Endothelial cell of hepatic sinusoid (primary cell): Measurements from ENCODE around the gene MTRF1.

Experiments
- in situ Hi-C: cut with HindIII; loops from 2 replicates; pipeline ENCODE4 v1.10.0; 2017; ENCODE audit warnings: low sequenced_read_pairs

Gene MTRF1, protein sequence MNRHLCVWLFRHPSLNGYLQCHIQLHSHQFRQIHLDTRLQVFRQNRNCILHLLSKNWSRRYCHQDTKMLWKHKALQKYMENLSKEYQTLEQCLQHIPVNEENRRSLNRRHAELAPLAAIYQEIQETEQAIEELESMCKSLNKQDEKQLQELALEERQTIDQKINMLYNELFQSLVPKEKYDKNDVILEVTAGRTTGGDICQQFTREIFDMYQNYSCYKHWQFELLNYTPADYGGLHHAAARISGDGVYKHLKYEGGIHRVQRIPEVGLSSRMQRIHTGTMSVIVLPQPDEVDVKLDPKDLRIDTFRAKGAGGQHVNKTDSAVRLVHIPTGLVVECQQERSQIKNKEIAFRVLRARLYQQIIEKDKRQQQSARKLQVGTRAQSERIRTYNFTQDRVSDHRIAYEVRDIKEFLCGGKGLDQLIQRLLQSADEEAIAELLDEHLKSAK

DNA sequence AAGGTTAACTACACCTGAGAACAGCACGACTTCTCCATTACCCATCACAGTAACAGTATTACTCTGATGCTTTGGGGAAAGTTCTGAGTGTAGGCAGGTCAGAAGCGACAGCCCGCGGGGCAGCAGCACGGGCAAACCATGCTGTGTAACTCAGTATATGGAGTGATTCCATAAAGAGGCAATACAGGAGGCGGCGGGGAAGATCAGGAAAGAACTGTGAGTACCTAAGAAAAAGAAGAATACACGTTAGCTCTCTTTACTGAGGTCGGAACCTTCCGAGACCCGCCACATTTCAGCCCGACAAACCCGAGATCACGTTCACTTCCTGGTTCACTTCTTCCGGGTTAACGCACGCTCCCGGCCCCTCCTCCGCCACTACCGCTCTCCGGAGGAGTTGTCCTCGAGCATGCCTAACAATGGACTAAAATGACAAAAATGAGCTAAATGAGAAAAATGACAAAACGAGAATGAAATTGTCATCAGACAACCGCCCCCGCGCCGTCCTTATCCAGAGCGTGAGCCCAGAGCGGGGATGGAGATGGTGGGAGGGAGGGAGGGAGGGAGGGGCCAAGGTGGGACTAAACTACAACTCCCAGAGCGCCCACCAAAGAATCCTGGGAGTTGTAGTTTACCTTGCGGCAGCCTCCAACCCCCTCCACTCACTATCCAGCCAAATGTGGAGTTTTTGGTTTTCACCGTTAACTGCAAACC lies at the start of gene MTRF1:
Gene MTRF1 (minus strand): TSS at position 316 of the 711 bp plus-strand sequence. CDS start 2,669 bp downstream, outside the sequence.
- in situ Hi-C loops: no loop called here

DNA sequence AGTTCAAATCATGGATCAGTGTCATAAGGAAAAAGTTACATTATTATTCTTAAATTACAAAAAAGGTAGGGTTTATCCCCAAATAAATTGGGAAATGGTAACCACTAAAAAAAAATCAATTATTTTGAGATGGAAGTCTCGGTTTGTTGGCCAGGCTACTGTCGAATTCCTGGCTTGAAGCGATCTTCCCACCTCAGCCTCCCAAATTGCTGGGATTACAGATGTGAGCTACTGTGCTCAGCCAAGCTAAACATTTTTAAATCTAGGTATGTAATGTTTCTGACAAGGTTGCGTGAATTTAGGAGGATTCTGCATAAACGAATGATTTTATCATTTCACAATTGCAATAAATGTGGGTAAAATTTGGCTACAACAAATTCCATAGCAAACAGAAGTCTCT lies 49.7 kb upstream of the MTRF1 start:
- in situ Hi-C loops: no loop called here

DNA sequence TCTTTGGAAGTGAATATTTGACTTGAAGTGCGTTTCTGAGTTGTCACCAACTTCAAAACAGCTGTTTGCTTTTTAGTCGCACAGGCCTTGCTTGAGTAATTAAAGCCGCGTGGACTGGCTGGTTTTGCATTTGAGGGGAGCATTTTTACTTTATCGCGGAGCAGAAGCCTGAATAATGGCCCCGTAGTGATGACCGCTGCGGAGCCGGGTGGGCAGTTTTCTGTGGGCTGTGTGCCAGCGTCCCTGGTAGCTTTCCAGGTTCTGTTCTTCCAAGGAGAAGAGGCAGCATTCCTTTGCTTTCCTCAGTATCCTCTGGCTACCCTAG lies 48.8 kb upstream of the MTRF1 start:
- in situ Hi-C loops: no loop called here

DNA sequence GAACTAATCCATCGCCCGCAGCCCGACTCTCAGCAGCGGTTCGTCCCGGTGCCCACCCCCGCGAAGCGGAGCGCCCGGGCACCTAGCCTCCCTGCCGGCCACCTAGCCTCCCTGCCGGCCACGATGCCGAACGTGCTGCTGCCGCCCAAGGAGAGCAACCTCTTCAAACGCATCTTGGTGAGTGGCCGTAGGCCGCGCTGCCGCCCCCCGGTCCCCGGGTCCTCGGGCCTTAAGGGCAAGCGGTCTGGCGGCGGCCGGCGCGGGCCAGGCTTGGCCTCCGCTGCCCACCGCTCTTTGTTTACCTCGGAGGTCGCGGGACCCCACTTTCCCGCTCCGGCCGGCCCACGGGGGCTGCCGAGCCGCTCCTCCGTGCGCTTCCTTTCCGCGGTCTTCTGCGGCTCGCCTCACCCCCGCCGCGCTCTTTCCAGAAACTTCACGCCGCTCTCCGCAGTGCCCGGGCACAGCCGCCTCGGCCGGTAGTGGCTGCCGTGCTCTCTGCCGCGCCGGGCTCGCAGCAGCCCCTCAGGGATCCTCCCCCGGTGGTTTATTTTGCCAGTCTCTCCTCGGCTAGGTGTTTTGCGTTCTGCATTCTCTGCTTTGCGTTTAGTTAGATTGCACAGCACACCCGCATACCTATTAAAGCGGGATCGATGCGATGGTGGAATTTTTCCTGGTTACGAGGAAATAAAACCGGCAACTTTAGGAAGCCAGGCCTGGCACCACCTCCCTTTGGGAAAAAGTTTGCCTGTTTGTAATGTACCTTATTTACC lies 48.2 kb upstream of the MTRF1 start:
- in situ Hi-C loops: no loop called here

DNA sequence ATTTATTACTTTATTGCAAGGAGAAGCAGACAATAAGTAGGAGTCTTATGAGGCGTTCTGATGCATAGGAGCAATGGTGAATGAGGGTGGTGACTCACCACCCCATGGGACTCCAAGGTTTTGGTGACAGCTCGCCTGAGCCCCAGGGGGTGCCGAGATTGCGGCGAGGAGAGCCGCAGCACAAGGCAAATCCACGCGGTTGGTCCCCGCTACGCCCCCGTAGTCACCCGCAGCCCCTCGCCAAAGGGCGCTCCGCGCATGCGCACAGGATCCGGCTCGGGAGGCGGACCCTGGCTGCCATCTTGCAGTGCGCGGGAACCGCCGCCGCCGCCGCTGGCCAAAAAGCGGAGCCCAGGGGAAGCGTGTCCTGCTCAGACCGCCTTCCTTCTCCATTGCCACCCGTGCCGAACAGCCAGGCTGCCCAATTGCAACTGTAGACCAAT lies 47.6 kb upstream of the MTRF1 start, which contains the start of gene NAA16:
Gene NAA16 (plus strand): TSS at position 305 of the 443 bp plus-strand sequence. CDS start 262 bp downstream, outside the sequence.
- in situ Hi-C loops: no loop called here

DNA sequence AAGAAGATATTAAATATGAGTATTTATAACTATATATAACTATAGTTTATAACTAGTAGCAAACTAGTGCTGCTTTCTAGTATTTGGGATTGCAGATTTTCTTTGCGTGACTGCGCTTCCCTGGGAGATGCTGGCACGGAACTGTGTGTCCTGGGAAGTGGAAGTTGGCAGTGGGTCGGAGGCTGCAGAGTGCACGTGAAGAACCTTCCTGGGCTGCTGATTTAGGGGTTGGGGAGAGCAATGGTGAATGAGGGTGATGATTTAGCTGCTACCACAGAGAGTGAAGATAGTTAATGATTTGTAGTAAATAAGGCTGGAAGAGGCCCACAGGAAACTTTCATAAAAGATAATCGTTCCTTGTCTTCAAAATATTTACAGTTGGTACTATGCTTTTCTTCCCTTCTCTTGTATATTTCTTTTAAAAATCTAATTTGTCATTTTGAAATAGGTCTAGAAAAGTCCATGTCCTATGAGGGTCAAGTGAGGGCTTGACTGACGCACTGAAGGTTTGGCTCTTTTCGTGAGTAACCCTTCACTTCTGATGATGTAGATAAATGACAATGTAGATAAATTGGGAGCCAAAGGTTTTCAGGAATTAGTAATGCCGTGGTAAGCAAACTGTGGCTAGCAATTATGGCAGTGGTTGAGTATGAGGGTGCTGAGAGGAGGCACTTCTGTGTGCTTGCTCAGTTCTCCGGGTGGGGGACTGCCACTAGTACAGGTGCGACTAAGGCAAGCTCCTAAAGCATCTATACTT lies 44.7 kb upstream of the MTRF1 start:
- in situ Hi-C loops: no loop called here

DNA sequence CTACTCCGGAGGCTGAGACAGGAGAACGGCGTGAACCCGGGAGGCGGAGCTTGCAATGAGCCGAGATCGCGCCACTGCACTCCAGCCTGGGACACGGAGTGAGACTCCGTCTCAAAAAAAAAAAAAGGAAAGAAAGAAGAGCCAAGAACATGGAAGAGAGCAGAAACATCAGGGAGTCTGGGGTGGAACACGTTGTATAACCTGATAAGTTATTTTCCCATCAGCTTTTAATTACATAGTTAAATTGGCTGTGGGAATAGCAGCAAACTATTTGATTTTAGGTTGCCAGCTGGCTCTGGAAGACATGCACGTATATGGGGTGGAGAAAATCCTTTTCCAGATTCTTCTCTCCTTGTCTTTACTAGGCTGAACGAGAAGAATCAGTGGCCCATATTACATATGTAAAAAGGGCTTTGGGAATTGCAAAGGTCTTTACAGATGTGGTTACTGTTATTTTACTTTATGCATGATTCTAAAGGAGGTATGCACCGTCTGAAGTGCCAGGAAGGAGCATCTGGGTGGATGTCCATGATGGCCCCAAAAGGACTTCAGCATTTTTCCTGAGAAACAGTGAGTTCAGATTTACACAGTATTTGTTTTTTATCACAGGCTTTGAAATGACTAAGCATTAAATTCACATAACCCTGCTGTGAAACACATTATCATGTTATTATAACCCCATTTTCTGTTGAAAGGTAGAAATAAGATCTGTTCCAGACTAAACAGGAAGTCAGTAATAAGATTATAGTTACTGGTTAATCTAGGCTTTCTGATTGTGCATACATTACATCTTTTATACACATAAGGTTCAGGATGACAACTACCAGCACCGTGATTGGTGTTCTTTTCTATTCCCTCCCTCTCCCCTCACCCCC lies 43.1 kb upstream of the MTRF1 start:
- in situ Hi-C loops: no loop called here

DNA sequence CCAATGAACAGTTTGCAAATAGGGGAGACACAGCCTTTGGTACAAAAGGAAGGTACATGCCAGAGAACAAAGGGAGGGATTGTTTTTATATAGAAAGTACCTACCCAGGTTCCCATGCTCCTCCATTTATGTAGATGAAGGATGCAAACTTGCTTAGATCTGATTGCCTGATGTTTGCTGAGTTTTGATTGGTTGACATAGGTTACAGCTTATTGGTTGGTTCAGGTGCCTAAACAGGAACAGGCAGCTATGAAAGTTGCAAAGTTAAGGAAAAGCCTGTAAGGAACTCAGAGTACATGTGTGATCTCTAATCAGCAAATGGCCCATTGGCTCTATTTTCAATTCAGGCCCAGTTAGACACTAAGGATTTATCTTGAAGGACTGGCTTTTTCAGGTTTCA lies 41.2 kb upstream of the MTRF1 start:
- in situ Hi-C loops: no loop called here

DNA sequence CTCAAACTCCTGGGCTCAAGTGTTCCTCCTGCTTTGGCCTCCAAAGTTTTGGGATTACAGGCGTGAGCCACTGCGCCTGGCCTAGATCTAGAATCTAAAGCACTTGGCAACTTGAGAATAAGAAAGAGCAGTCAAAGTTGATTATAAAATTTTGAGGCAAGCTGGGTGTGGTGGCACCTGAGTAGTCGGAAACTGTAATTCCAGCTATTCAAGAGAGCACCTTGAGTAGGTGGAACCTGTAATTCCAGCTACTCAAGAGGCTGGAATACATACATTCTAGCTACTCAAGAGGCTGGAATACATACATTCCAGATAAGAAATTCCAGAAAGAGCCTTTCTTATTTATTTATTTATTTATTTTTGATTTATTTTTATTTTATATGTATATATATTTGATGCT lies 39.4 kb upstream of the MTRF1 start:
- in situ Hi-C loops: no loop called here

DNA sequence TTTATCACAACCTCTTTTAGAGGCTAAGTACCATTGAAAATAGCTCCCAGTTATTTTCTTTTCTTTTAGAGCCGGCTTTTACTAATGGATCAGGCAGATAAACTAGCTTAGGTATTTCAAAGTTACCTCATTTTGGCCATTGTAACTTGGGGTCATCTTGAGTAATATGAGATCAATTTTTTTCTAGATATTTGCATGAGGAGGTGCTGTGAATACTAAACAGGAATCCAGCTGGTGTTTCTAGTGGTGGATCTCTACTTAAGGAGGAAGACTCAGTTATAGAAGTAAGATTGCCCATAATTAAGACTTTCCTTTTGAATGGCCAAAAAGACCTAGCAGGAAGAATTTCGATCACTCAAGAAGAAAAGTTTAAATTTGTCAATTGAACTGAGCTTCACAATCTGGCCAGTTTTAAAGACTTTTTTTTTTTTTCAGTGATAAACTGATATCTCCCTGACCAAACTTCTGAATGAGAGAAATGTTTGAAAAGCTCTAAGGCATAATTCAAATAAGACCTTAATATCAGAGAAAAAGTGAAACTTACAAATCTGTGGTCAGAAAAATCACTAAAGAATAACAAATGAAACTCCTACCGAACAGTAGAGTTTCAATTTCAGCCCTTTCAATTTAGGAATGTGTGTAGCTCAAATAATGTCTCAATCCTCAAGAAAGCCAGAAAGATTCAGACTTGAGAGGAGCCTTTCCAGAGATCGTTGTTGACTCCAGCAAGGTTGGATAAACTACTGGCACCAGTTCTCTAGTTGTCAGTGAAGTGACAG lies 36.1 kb upstream of the MTRF1 start:
- in situ Hi-C loops: no loop called here

DNA sequence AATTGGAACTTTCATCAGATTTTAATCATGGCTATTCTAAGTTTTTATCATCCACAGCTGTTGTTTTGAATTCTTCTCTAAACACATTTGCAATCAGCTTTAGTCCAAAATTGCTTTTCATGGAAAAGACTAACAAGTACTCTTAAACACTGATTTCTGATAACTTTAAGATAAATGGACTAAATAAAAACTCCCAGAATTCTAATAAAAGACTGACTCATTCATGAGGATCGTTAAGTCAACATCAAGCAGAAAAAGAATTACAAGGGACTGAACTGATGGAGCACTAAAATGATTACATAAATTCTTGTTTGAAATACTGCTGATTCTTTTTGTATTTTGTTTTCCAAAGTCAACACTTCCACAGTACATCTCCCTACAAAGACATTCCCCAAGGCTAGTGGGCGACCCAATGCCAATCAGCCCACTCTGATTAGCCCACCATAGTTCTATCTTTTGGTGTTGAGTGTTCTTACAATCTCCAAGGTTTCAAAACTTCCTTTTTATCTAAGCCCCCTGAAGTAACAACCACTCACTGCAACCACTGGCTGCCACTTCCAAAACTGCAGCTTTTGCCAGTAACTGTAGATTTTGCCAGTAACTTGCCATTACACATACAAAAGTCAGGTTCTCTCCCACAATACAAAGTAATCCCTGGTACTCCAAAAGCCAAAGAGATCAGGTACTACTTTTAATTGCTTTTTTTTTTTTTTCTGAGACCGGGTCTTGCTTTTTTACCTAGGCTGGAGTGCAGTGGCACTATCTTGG lies 33.7 kb upstream of the MTRF1 start:
- in situ Hi-C loops: no loop called here

DNA sequence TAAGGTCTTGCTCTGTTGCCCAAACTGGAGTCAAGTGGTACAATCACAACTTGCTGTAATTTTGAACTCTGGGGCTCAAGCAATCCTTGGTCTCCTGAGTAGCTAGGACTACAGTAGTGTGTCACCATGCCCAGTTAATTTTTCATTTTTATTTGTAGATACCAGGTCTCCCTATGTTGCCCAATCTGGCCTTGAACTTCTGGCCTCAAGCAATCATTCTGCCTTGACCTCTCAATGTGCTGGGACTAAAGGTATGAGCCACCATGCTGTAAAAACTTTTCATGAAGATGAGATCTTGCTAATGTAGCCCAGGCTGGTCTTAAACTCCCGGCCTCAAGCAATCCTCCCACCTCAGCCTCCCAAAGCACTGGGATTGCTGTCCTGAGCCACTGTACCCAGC lies 32.6 kb upstream of the MTRF1 start:
- in situ Hi-C loops: no loop called here

DNA sequence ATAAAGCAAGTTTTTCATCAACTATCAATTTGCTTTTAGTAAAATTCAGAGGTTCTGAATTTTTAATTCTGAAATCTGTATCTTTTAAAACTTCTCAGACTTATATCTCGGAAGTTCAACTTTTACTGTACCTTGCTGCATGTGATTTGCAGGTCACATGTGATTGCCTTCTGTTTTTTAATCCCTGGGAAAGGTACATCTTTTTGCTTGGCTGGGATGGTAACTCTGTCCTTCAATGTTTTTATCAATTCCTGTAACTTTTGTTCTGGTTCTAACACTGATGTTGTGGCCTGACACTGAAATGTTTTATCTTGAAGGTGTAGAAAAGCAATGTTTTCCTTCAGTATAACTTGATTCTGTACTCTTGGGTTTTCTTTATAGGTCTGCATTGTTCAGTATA lies 31.5 kb upstream of the MTRF1 start:
- in situ Hi-C loops: no loop called here

DNA sequence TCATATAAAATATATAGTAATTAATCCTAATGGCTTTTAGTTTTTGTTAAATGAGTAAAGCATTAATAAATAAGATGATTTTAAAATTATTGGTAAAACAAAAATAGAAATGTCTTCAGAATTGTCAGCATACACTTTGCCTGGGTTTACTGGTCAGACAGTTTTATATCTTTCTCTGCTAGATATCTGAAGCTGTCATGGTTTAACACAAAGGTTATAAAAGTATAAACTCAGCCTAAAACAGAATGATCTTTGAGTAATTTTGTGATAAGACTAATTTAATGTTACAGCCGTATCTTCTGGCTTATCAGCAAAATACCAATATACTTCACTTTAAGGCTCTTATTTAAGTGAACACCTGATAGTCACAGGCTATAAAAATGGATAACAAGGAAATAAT lies 29.9 kb upstream of the MTRF1 start:
- in situ Hi-C loops: no loop called here

DNA sequence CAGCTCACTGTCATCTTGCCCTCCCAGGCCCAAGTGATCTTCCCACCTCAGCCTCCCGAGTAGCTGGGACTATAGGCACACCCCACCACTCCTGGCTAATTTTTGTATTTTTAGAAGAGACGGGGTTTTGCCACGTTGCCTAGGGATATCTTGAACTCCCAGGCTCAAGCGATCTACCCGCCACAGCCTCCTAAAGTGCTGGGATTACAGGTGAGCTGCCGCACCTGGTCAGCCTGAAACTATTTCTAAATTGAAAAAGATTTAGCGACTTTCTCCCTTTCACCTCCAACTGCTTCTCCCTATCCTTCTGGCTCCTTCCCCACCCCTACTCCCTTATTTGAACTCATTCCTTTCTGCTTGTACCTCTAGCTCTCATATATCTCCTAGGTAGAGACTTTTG lies 27.9 kb upstream of the MTRF1 start:
- in situ Hi-C loops: no loop called here

DNA sequence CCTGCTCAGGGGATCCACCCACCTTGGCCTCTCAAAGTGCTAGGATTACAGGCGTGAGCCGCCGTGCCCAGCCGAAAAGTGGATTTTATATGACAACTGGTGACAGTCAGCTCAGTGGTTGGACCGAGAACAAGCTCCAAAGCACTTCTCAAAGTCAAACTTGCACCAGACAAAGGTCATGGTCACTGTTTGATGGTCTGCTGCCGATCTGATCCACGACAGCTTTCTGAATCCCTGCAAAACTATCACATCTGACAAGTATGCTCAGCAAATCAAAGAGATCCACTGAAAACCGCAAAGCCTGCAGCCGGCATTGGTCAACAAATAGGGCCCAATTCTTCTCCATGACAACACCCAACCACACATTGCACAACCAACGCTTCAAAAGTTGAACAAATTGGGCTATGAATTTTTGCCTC lies 26.1 kb upstream of the MTRF1 start:
- in situ Hi-C loops: no loop called here

DNA sequence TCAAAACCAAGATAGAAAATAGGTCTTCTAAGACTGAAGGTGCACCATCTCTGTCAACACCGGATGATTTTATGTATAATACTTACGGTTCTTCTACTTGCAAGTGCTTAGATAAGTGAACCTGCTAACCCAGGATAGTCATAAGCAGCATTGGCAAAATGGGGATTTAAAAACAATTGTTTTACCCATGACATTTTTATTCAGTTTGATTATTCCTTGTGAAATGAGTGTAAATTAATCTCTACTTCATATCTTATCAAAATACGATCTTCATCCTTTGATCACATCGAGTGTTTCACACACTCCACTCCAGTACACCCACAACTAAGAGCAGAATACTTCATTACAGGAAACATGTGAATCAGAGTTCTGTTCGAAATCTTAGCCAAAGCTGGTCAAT lies 23.0 kb upstream of the MTRF1 start:
- in situ Hi-C loops: no loop called here
